IPS-18c (cell line): ENCODE results near the gene VPS54.

Source experiments
- H3K4me3 ChIP-seq: 2 replicates; pipeline ENCODE4 v1.7.0; 2013; ENCODE audit warnings: low read depth, mild to moderate bottlenecking, low read length, moderate library complexity; ENCODE audit not compliant: insufficient read depth
- H3K9me3 ChIP-seq: one replicate; pipeline ENCODE4 v1.6.1; 2013; ENCODE audit warnings: mild to moderate bottlenecking, low read length, moderate library complexity; ENCODE audit not compliant: control insufficient read depth, insufficient read depth

VPS54 gene

DNA sequence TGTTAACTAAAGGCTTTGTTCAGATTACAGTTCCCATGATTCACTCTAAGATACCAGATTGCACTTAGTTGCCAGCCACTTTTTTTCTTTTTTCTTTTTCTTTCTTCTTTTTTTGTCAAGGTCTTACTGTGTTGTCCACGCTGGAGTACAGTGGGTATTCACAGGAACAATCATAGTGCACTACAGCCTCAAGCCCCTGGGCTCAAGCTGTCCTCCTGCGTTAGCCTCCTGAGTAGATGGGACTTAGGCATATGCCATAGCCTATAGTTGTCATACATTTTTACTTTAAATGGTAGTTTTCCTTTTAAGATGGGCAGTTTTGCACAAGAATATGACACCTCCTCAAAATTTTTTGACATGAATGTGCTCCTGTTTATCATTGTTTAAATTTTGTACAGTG lies 175.4 kb downstream of the VPS54 start:
- no peaks in the 10 kb centered on the region for H3K9me3 ChIP-seq
- H3K4me3 ChIP-seq: peak overlapping the region; percentile 96

DNA sequence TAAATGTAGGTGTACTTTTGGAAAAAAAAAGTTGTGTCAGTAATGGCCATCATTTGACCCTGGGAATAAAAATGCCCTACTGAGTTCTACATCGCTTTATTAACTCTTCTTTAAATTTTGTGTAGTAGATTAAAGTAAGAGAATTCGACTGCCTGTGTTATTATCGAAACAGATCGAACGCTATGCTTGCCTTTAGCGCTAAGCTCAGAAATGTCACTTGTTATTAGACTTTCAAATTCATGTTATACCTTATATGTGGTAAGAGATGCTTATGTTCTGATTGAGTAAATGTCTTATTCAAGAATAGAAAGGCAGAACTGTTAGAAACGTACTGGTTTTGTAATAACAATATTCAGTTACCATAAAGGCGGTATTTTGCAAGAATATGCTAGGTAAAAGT lies 176.1 kb downstream of the VPS54 start:
- H3K4me3 ChIP-seq: peak overlapping the region; percentile 96
- H3K9me3 ChIP-seq: no peaks in the 10 kb centered on the region

DNA sequence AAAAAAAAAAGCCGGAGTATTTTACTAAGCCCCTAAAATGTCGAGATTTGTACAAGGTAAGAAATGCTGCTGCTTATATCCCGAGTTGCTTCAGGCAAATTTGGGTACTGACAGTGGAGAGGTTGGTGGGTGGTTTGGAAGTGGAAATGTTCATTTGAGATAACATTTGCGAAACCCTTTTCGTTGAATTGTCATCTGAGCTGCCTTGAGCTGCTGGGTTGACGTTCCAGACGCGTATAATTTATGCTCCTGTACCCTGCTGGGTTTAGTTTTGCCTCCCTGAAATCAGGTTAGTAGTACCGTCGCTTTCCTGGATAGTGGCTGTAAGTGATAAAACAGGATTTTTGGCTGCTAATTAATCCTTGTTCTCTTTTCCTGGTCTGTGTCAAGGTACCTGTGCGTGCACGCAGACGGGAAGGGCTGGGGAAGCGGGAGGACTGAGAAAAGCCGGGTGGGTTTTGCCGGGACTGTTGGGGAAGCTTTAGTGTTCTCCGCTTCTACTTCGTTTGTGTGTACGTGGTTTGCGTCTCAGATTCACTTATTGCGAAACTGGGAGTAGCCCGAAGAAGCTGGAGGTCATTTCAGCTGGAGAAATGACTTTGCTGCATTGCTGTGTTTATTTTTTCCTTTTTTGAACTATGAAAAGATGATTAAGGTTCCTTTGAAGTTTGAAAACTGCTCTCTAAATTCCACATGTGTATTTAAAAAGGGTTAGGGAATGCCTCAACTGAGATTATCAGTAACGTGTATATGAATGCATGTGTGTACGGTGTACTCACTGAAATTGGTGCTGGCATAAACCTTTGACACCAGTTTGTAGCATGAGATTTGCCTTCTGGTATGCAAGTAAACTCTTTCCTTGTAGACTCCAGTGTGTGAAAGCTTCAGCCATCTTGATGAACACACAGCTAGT lies 176.8 kb downstream of the VPS54 start:
- H3K9me3 ChIP-seq: no peaks in the 10 kb centered on the region
- H3K4me3 ChIP-seq: peak overlapping the region; percentile 96
